Activated CD4-positive, CD25-positive, alpha-beta regulatory T cell treated with anti-CD3 and anti-CD28 coated beads, Interleukin-2, amount 50 U/mL, for 24 hours (primary cell): ENCODE data around the gene ANO1.

ENCODE experiments used
- ATAC-seq, 2 donors: fragments of 150-1000 bp; cut with Tn5 transposase; one replicate each; pipeline ENCODE4 v1.10.0; 2021; ENCODE audit warnings: mild to moderate bottlenecking in 1 of 2, moderate library complexity in 1 of 2

The ANO1 gene

DNA sequence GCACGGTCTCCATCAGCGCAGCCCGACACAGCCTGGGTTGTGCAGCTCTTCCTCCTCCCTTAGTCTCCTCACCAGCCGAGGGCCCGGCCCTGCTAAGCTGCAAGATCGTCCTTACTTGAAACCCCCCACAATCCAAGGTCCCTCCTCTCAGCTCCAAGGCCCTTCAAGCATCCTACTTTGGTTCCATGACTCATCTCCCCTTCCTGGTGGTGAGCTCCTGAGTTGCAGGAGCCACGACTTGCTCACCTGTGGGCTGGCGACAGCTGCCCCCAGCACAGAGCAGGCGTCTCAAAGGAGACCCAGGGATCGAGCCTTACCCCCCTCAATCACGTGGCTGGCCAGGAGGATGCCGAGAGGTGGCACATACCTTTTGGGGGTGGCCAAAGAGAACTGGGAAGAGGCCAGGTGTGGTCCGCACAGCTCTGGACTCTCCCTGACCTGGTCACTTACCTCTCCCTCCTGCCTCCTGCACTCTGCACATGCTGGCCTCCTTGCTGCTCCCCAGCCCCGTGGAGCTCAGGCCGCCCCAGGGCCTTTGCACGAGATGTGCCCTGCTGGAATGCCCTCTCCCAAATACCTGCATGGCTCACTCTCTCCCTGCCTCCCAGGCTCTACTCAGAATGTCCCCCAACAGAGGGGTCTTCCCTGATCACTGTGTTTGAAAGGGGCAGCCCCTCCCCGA is 89.7 kb downstream of the ANO1 start:
- ATAC-seq: no peak

GRCh38 chr11:70168405-70168754 is 90.3 kb downstream of the ANO1 start:
- no peak for ATAC-seq

DNA sequence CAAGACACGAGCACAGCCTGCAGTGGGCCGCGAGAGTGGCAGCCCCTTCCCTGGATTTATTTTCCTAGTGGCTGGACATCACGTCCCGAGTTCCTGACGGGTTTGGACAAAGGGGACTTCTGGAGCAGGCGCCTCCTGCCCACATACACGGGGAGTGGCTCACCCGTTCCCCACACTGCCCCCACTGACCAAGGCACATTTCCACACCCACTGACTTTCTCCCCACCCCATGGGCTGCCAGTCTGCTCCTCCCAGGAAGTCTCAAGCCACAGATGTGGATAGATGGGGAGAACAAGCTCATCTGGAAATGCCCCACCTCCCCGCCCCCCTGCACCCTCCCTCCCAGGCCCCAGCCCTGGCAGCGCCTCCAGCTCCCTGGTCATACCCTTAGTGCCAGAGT is 91.0 kb downstream of the ANO1 start:
- no peak for ATAC-seq

- no peak for ATAC-seq
Observed at GRCh38 chr11:70169632-70170031, 91.5 kb downstream of the ANO1 start.

GRCh38 chr11:70170596-70171210 is 92.6 kb downstream of the ANO1 start:
- no peak for ATAC-seq

DNA sequence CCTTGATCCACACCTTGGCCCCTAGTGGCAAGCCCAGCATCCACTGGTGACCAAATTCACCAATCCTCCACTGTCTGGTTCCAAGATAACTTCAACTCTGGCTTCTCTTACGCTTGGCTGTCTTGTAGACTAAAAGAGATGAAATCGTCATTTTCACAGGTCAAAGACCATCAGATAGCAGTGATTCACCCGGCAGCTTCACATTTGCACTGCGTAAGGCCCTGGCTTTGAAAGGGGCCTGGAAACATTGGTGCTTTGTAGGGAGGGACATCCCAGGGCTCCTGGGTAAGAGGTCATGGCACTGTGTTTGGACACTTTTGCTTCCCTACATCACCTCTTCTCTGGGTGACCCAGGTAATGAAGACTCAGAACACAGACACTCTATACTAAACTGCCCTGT is 94.9 kb downstream of the ANO1 start:
- ATAC-seq: no peak

DNA sequence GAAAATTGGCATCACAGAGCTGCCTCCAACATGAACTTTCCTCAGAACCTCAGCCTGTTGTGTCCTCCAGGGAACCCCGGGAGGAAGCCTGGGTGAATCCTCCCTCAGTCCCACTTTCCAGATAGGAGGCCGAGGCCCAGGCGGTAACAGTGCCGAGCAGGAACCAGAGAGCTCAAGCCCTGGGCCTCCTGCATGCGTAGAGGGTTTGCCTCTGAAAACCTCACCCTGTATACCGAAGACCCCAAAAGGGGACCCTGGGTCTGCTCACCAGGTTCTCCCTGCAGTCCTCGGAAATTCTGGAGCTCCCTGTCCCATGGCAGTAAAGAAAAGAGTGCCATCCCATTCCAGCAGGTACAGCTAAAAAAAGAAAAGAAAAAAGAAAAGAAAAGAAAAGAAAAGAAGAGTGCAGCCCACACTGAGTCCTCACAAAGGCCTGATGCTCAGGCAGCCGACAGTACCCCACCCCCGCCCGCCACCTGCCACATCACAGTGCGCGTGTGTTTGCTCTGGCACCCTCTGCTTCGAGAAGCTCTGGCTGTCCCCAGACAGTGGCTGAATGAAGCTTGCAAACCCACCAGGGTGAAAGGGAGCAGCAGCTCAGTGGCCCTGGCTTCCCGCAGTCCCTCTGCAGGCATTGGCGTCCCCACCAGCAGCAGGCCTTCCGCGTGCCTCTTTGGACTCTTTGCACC is 96.6 kb downstream of the ANO1 start:
- ATAC-seq: no peak

DNA sequence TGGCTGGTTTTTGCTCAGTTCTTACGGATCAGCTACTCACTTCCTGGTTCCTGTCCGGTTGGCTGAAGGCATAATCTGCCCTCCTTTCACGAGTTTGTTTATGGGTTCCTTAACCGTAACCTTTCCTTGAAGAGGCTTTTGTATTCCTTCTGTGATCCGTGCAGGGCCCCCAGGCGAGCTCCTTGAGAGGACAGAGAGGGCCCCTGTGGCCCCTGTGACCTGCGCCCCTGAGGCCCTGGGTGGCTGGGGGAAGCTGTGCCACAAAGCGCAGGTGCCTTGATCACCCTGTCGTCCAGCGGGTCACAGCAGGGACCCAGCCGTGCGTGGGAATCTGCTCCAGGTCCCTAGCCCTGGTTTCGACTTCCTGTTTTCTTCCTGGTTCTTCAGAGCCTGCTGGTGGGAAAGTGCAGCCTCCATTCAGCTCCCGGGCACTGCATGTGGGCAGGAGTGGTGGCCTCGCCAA is 97.2 kb downstream of the ANO1 start:
- no peak for ATAC-seq

DNA sequence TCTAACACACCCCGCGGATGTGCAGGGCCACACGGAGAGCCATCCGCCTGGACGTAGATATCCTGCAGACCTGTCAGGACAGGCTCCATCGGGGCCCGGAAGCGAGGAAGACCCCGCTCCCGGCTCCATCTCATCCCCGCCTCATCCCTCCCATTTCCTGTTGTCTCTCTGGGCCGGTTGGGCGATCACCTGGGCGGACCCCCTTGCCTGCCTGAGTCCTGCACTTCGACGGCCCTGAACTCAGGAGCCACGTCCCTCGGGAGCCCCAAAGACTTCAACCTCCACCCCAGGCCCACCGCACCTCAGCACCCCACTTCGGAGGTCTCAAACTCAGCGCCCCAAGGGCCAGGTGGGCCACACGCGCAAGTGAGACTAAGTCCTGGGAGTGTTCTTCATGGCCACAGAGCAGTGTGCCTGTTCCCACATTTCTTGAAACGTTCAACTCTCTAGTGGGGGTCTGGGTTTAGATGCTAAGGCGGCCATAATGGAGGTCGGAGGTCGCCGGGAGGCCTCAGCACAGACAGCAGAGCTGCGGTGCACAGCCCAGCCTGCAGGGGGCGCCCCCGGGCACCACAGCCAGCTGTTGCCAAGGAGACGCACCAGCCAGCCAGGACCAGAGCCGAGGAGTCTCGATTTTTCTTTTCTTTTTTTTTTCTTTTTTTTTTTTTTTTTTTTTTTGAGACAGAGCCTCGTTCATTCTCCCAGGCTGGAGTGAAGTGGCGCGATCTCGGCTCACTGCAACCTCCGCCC is 99.0 kb downstream of the ANO1 start:
- ATAC-seq: no peak

DNA sequence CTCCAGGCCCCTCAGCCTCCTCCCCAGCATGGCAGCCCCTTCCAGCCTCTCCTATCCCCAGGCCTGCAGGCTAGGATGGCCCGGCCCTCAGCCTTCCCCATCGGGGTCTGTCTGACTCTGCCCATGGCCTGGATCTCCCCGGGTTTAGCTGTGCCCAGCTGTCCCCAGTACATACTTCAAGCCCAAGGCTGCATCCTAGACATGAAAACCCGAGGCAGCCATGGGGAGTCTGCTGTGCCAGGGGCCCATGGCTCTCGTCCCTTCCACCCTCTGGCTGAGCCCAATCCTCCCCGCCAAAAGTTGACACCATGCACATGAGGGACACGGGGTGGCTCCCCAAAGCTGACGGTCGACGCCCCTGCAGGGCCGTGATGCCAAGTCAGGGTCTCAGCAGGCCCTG is 102.8 kb downstream of the ANO1 start:
- ATAC-seq: no peak

- no peak for ATAC-seq
Observed at GRCh38 chr11:70182266-70182665, 104.1 kb downstream of the ANO1 start.

GRCh38 chr11:70183032-70183431 is 104.9 kb downstream of the ANO1 start:
- no peak for ATAC-seq

GRCh38 chr11:70183483-70184176 is 105.5 kb downstream of the ANO1 start:
- ATAC-seq: no peak

DNA sequence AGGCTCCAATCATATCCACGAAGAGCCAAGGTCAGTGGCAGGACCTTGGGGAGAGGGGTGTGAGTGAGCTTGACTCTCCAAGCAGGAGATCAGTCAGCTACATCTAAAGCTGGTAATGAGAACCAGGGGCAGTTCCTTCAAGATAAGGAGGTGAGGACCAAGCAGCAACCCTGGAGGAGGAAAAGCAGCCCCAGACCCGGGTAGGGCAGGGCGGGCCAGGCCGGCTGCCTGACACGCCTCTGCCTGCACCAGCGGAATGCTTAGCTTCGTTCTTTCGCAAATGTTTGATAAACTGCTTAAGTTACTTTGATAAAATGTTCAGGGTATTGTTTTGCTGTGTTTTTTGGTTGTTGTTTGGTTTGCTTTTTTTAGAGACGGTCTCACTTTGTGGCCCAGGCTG is 106.3 kb downstream of the ANO1 start:
- no peak for ATAC-seq

- no peak for ATAC-seq
Observed at GRCh38 chr11:70185348-70186055, 107.4 kb downstream of the ANO1 start.

- no peak for ATAC-seq
Observed at GRCh38 chr11:70186420-70186819, 108.3 kb downstream of the ANO1 start.

DNA sequence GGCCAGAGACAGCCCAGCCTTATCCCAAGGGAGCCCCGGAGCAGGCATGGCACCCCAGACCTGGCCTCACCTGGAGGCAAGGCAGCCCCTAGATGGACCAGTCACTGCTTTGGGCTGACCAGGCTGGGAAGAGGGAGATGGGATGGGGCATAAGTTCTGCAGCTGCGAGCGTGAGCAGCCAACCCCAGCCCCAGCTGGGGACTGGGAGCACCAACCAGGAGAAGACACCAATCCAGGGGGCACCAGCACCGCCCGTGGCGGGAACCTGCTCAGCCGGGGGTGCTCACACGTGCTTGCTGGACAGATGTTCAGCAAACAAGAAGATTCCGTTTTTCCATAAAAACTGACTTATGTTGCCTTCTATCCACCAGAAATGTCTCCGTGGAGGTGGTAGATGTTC is 108.8 kb downstream of the ANO1 start:
- ATAC-seq: no peak

- ATAC-seq: no peak
Observed at GRCh38 chr11:70187771-70188170, 109.7 kb downstream of the ANO1 start.

- no peak for ATAC-seq
Observed at GRCh38 chr11:70189622-70190021, 111.5 kb downstream of the ANO1 start.

DNA sequence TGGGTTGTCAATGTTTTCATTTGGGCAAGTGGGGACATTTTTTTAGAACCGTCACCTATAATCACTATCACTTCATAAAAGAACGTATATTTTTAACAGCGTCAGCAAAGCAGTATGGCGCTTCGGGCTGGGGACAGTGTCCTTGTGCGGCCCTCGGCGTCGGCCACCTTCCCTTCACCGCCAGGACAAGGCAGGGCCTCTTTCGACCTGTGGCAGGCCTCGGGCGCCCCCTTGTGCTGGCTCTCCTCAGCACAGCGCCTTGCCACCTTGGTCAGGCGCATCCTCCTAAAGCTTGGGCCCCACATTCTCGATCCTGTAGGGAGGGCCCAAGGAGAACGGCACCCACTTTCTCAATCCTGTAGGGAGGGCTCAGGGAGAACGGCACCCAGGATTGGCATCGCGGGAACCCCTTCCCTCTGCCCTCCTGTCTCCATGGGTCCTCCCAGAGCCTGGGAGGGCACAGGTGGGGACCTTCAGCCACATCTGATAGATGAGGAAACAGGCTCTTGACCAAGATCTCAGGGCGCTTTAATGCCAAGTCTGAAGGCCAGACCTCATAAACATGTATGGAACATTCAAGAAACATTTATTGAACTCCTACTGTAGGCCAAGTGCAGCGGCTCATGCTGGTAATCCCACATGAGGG is 113.5 kb downstream of the ANO1 start:
- ATAC-seq: peak in 1 of 2 donors; percentile 60

DNA sequence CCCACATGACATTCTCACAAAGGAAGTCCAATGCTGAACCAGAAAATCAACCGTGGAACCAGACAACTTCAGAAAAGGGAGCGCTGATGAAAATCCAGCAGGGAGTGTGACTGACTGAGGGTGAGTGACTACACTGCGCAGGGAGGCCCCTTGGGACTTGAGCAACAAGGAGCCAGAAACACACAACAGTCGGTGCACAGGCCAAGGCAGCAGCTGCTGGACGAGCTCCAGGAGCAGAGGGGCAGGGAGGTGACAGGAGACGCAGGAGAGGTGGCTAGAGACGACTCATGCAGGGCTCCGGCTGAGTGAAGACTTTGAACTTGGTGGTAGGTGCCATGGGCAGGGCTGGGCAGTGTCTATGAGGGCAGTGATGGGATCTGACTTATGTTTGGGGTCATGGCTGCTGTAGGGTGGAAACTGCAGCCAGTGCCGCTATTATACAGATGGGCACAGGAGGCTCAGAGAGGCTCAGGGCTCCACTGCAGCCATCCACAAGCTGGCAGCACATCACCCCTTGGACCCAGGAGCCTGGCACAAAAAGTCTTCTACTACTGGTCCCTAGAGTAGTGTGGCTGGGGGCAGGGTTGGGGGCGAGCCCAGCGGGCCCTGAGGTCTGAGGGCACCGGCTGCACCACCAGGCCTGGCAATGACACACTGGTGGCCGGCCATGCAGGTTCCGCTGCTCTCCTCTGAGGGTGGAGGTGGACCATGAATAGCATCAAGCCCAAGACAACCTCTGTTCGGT is 114.7 kb downstream of the ANO1 start:
- ATAC-seq: no peak
